Kidney tubule cell (primary cell): ENCODE results near the gene SETD1A.
A peak's percentile ranks its signal among the peaks of the same experiment; 100 is the strongest.

Source experiments
- DNase-seq: peaks from one replicate; pipeline ENCODE4 v3.0.0-alpha.2; 2018; ENCODE audit warnings: low spot score

The SETD1A gene

DNA sequence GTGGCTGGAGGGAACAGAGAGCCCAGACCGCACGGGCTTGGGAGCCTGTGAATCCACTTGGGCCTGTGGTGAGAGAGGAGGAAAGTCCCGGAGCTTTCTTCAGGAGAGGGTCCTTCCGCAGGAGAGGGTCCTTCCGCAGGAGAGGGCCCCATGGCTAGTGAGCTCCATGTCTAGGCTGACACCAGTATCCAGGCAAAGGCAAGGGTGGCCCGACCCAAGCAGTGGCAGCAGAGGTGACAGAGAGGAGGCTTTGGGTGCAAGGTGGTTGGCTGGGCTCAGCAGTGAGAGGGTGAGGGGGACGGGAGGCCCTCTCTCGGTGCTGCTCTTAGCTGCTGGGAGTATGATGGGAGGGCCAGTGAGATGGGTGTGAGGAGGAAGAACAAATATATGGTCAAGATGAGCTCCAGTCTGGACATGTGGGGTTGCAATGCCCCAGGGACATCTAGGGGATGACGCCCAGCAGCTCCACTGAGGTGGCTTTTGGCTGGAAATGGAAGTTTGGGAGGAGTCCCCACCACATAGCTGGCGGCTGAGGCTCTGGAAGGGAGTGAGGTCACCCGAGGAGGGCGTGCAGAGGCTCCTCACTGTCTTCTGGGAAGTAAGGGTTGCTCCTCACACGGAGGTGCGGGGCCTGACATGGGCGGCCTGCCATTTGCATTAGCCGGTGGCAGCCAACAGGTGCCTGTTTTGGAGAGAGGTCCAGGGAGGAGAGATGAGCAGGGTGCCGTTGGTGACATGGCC lies 25.2 kb downstream of the SETD1A start:
- DNase-seq: no peak

- no peak for DNase-seq
These were observed 25.8 kb downstream of the SETD1A start for GRCh38 chr16:30983289-30983889.

DNA sequence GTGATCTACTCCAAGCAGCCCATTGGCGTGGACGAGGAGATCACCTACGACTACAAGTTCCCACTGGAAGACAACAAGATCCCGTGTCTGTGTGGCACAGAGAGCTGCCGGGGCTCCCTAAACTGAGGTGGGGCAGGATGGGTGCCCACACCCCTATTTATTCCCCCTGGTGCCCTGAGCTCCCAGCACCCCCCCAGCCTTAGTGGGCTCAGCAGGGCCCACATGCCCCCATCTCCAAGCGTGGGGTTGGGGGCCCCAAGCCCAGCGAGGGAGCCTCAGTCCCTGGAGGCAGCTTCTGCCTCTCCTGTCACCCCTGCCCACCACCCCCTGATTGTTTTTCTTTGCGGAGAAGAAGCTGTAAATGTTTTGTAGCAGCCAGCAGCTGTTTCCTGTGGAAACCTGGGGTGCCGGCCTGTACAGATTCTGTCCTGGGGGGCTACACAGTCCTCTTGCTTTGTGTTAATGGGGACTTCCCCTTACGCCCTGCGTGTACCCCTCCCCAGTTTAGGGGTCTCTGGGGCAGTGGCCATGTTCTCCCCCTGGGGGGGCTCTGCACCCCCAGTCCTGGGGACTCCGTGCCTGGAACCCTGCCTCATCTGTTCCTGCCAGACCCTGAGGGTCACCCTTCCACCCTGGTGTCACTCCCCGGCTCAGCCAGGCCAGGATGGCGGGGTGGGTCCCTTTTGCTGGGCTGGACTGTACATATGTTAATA lies 26.5 kb downstream of the SETD1A start:
- no peak for DNase-seq

- peak; percentile 84 for DNase-seq
These were observed 27.3 kb downstream of the SETD1A start, which contains the start of gene HSD3B7 for GRCh38 chr16:30984669-30985400. HSD3B7 (plus strand) TSS chr16:30985207; CDS start chr16:30985659, 452 bp downstream.

DNA sequence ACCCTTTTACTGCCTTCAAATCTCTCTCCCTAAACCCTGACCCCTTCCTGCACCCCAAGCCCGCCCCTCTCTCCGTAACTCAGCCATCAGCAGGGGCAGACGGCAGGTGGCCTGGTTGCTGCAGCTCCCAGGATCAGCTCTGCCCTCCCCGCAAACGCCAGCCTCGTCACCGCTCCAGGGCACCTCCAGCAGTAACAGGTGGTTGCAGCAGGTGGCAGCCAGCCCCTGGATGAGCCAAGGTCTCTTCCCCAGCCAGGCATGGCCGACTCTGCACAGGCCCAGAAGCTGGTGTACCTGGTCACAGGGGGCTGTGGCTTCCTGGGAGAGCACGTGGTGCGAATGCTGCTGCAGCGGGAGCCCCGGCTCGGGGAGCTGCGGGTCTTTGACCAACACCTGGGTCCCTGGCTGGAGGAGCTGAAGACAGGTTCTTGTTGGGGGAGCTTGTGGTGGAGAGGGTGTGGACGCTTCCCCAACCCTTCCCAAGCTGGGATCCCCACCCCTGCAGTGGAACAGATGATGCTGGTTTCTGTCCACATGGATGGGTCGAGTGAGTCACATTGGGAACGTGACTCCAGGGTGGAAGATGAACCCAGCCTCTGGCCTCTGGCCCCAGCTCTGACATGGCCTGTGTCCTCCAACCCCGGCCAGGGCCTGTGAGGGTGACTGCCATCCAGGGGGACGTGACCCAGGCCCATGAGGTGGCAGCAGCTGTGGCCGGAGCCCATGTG lies 28.0 kb downstream of the SETD1A start:
- peak; percentile 88 for DNase-seq

DNA sequence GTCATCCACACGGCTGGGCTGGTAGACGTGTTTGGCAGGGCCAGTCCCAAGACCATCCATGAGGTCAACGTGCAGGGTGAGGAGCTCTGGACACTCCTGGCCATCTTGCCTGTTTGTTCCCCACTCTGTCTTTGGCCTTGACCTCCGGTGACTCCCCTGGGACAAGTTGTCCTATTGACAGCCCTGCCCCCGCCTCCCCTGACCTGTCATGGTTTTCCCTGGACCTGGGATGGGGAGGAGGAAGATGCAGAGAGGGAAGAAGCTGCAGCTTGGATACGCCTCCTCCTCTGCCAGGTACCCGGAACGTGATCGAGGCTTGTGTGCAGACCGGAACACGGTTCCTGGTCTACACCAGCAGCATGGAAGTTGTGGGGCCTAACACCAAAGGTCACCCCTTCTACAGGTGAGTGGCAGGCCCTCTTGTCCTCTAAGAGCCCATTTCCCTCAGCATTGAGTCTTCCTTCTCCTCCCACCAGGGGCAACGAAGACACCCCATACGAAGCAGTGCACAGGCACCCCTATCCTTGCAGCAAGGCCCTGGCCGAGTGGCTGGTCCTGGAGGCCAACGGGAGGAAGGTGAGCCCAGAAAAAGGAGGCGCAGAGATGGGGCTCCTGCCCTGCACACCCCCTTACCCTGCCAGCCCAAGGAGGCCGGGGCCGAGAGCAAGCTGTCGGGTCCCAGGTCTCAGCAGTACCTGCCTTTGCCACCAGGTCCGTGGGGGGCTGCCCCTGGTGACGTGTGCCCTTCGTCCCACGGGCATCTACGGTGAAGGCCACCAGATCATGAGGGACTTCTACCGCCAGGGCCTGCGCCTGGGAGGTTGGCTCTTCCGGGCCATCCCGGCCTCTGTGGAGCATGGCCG lies 28.8 kb downstream of the SETD1A start:
- DNase-seq: no peak

DNA sequence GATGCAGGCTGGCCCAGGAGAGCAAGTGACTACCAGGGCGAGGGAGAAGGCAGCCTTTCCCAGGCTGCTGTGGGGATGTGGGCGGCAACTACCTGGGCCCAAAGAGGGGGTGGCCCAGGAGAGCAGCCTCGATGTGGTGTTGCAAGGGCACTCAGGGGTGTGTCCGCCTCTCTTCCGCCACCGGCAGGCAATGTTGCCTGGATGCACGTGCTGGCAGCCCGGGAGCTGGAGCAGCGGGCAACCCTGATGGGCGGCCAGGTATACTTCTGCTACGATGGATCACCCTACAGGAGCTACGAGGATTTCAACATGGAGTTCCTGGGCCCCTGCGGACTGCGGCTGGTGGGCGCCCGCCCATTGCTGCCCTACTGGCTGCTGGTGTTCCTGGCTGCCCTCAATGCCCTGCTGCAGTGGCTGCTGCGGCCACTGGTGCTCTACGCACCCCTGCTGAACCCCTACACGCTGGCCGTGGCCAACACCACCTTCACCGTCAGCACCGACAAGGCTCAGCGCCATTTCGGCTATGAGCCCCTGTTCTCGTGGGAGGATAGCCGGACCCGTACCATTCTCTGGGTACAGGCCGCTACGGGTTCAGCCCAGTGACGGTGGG lies 30.1 kb downstream of the SETD1A start:
- no peak for DNase-seq

- no peak for DNase-seq
These were observed 32.0 kb downstream of the SETD1A start for GRCh38 chr16:30989469-30990047.

DNA sequence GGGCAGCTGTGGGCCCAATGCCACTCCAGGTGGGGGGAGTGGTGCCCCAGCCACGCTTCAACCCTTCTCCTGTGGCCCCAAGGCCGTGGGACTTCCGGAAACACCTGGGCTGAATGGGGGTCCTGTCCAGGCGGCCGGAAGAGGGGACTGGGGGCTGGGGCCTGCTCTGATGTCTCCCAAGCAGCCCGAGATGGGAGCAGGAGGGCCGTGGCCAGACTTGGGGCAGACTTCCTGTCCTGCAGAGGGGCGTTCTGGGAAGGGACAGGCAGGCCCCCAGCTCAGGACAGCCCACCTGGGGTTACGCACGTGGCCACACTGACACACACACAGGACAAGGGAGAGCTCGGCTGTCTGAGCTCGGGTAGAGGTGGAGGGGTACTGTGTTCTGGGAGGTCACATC lies 32.6 kb downstream of the SETD1A start:
- DNase-seq: no peak

- DNase-seq: no peak
These were observed 33.5 kb downstream of the SETD1A start for GRCh38 chr16:30991052-30991451.

GRCh38 chr16:30992276-30992780 lies 34.8 kb downstream of the SETD1A start:
- no peak for DNase-seq

DNA sequence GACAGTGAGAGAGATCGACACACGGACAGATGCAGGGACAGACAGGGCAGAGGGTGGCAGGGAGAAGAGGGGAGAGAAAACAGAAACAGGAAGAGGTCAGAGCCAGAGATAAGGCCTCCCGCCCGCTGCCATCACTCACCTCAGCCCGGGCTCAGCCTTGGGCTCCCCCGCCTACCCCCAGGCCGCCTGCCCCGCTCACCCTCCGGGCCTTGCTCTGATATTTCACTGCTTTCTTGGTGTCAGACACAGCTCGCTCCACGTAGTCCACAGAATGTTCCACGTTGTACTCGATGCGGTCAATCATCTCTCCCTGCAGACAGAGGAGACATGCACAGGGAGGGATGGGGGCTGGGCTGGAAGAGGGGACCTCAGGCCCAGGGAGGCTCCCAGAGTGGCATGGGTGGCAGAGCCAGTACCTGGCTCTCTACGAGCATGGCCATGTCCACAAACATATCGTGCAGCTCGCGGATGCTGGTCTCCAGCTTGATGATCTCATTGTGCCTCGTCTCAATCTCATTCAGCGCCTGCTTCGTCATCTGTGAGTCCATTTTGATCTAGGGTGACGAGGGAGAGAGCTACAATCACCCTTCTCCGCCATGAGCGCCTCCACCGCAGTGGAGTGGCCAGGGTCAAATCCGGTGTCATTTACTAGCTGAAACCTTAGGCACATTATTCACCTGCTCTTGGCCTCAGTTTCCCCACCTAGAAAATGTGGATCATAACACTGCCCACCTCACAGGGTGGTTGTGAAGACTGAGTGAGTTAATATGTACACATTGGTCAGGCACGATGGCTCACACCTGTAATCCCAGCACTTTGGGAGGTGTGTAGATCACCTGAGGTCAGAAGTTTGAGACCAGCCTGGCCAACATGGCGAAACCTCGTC lies 35.6 kb downstream of the SETD1A start:
- DNase-seq: no peak

DNA sequence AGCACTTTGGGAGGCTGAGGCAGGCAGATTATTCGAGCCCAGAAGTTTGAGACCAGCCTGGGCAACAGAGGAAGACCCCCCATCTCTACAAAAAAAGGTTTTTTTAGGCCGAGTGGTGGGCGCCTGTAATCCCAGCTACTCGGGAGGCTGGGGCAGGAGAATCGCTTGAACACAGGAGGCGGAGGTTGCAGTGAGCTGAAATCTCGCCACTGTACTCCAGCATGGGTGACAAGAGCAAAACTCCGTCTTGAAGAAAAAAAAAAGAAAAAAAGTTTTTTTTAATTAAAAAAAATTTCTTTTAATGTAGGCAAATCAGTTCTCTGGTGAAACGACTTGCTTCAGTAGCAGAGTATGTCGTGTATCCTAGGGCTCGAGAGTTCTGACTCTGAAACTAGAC lies 38.4 kb downstream of the SETD1A start:
- no peak for DNase-seq

DNA sequence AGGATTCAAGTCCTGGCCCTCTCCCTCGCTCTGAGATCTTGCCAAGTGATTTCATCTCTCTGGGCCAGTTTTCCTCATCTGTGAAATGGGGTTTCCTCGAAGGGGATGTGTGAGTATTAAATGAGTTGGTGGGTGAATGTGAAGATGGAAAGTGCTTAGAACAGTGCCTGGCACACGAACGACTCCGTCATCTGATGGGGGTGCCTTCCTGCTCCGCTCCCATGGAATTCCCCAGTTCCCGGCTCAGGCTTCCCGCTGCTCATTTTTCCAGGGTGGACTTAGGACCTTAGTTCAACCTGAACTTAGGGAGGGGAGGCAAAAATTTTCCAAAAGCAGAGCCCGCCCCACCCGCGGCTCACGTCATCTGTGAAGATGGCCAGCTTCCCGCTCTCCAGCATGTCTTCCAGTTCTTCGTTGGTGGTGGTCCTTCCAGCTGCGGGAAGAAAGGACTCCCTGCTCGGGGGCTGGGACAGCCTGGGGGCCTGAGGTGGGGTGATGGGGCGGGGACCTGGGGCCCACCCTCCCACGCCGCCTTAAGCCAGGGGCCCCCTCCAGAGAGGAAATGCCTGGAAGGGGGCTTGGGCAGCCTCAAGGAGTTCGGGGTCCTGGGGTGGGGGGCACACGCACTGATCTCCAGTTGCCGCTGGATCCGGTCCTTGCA lies 38.9 kb downstream of the SETD1A start:
- peak; percentile 68 for DNase-seq

GRCh38 chr16:30996985-30997724 lies 39.6 kb downstream of the SETD1A start:
- DNase-seq: peak; percentile 84

DNA sequence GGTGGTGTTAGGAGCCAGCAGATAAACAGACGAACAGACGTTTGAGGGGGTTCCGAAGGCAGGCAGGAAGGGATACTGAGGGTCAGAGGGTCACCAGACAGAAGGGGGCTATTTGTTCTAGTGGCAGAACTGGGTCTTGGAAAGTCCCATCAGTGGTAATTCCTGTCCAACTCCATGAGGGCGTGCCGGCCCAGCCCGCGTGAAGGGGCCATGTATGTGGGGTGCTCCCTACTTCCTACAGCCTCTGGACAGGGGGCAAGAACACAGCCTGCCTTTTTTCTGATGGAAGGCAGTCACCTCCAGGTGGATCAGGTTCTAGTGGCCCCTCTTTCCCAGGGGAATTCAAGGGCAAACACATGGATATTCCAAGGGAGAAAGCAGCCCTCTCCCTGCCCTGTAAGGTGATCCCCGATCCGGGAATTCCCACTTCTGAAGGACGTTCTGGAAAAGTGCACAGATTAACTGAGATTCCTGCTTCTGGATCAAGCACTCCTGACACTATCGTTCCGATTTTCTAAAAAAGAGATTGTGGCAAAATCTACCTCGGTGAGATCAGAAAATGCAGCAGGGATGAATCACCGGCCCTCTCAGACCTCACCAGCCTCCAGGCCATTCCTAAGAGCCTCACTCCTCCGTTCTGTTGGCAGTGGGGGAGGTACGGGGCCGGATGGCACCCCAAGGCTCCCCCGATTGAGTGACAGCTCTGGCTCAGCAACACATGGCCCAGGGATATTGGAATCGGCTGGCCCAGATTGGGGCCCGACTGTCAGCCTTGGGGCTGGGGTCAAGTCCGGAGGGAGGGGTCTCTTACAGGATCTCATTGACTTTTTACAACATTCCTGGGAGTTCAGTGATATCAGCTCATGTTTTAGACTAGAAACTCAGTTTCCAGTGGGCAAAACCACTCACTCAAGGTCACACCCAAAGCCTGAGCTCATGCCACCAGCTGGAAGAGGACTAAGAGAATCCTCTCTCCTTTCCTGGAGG lies 40.5 kb downstream of the SETD1A start:
- peak; percentile 83 for DNase-seq
